K562 (cell line): ENCODE results near the gene GMIP. TPM values are rescaled to one million over a fixed set of nuclear protein-coding genes. Genes with fewer than 3 reads are reported as not detected.
A peak's percentile ranks its signal among the peaks of the same experiment; 100 is the strongest.
"Not testable (repeated sequence)": the region's sequence is repeated elsewhere in the genome, so short reads cannot be mapped to it uniquely, and the experiment has no call there.

ENCODE experiments used
- ATAC-seq: fragments of 200-7000 bp; cut with Tn5 transposase; 3 replicates; pipeline ENCODE4 v1.9.1; 2020; ENCODE audit warnings: moderate library complexity
- BruUV-seq: library from RNA; stranded (reverse); fragments of 400-500 nt; replicated peaks from 2 replicates; lab custom pipeline; 2021; lab: Mats Ljungman, UMichigan
- CTCF ChIA-PET: fragments of 300-600 bp; formaldehyde crosslinking; extraction: SDS; loops from one replicate; lab custom pipeline; 2021; ENCODE audit warnings: low intra/inter-chr PET ratio; lab: Yijun Ruan, JAX
- POLR2A ChIA-PET: fragments of 300-600, 350-650 bp; sonication (Branson Sonifier 250); formaldehyde crosslinking; extraction: SDS; loops from one replicate; lab custom pipeline; 2021; ENCODE audit warnings: antibody characterized with exemption, inconsistent platforms; lab: Yijun Ruan, JAX
- DNase-seq, 4 experiments: peaks; one replicate each; pipeline versions ENCODE4 v3.0.0 to v3.0.0-alpha.2; 2011 to 2018; ENCODE audit warnings: low spot score in 3 of 4, mixed read lengths in 3 of 4; ENCODE audit errors: extremely low read depth in 1 of 4
- FAIRE-seq: peaks from 2 replicates; lab custom pipeline; 2011; peaks lifted over from hg19 to GRCh38; lab: Jason Lieb, UNC
- H2AFZ ChIP-seq: 2 replicates; pipeline ENCODE4 v1.6.0; 2011; ENCODE audit warnings: low read depth, low read length, control low read depth, inconsistent platforms
- H3K27ac ChIP-seq: fragments of 200-600 bp; 3 replicates; pipeline ENCODE4 v1.8.0; 2011; ENCODE audit warnings: low read depth, mild to moderate bottlenecking, control low read depth, inconsistent platforms, low read length, moderate library complexity, mixed read lengths; ENCODE audit errors: extremely low read depth
- H3K27me3 ChIP-seq, 2 experiments: fragments of 300-600 bp in 1 of 2; 2 replicates in 1 of 2; 3 replicates in 1 of 2; pipeline versions ENCODE4 v1.6.0 to v1.8.0; 2011; ENCODE audit warnings: inconsistent platforms in 2 of 2, low read length in 2 of 2, mild to moderate bottlenecking in 1 of 2, mixed read lengths in 1 of 2, moderate library complexity in 1 of 2; ENCODE audit not compliant: control insufficient read depth in 2 of 2, insufficient read depth in 2 of 2
- H3K36me3 ChIP-seq: fragments of 300-600 bp; 3 replicates; pipeline ENCODE4 v1.8.0; 2011; ENCODE audit warnings: mild to moderate bottlenecking, low read length, inconsistent platforms; ENCODE audit not compliant: control insufficient read depth, insufficient read depth
- H3K4me1 ChIP-seq, 2 experiments: fragments of 200-600 bp in 1 of 2; replicated peaks in 1 of 2; 2 replicates in 1 of 2; 3 replicates in 1 of 2; pipeline versions ENCODE4 v1.5.1 to v1.8.0; 2011; ENCODE audit warnings: inconsistent platforms in 2 of 2, low read length in 2 of 2, mild to moderate bottlenecking in 1 of 2, mixed read lengths in 1 of 2, moderate library complexity in 1 of 2; ENCODE audit not compliant: control insufficient read depth in 2 of 2, insufficient read depth in 2 of 2
- H3K4me2 ChIP-seq: 2 replicates; pipeline ENCODE4 v1.6.1; 2011; ENCODE audit warnings: low read length, control low read depth, inconsistent platforms, mixed read lengths; ENCODE audit not compliant: insufficient read depth
- H3K4me3 ChIP-seq: fragments of 200-600 bp; sonication (generic), shearing (Covaris generic); 2 replicates; pipeline ENCODE4 v1.5.1; 2016; ENCODE audit warnings: control low read depth, inconsistent platforms
- H3K79me2 ChIP-seq: fragments of 200-600 bp; 3 replicates; pipeline ENCODE4 v1.8.0; 2011; ENCODE audit warnings: low read length, inconsistent platforms; ENCODE audit not compliant: control insufficient read depth, insufficient read depth
- H3K9ac ChIP-seq, 2 experiments: 2 replicates each; pipeline versions ENCODE4 v1.6.0 to v1.6.1; 2011; ENCODE audit warnings: low read depth in 2 of 2, low read length in 2 of 2, control low read depth in 1 of 2, inconsistent platforms in 1 of 2, mild to moderate bottlenecking in 1 of 2, mixed read lengths in 1 of 2; ENCODE audit not compliant: insufficient read depth in 1 of 2
- H3K9me1 ChIP-seq: one replicate; pipeline ENCODE4 v1.6.0; 2011; ENCODE audit warnings: inconsistent platforms, mild to moderate bottlenecking, low read length, moderate library complexity; ENCODE audit not compliant: control insufficient read depth, insufficient read depth
- H3K9me3 ChIP-seq: replicated peaks from 2 replicates; pipeline ENCODE4 v1.5.1; 2011; ENCODE audit warnings: low read depth, low read length, inconsistent platforms; ENCODE audit not compliant: control insufficient read depth, insufficient read depth
- H4K20me1 ChIP-seq: replicated peaks from 2 replicates; pipeline ENCODE4 v1.6.1; 2011; ENCODE audit warnings: low read length, inconsistent platforms, mixed read lengths; ENCODE audit not compliant: control insufficient read depth, insufficient read depth
- NRF1 ChIP-seq, 2 experiments: fragments of 450-650 bp; IDR thresholded peaks in 1 of 2; conservative IDR thresholded peaks in 1 of 2; 2 replicates each; pipeline ENCODE4 v1.6.1; 2014; ENCODE audit warnings: mild to moderate bottlenecking in 2 of 2
- TFE3 ChIP-seq: fragments of 450-650 bp; formaldehyde crosslinking; IDR thresholded peaks from 2 replicates; pipeline ENCODE4 v1.4.0; 2020; ENCODE audit warnings: mild to moderate bottlenecking, mixed read lengths
- ZKSCAN1 ChIP-seq: fragments of 150-350 bp; IDR thresholded peaks from 2 replicates; pipeline ENCODE4 v1.6.1; 2016; ENCODE audit warnings: low read depth, low read length
- WGBS: fragments of 100-300 bp; shearing (Covaris generic); methylation state at CpG from one replicate; pipeline ENCODE4 v1.1.6; 2016; ENCODE audit warnings: low coverage, mixed read lengths; ENCODE audit not compliant: insufficient coverage; ENCODE audit errors: missing lambda C conversion rate; 5-methylcytosine and 5-hydroxymethylcytosine counted together
- in situ Hi-C: fragments of 300-500 bp; cut with MboI; formaldehyde crosslinking; loops from 4 replicates; pipeline ENCODE4 v1.15.0; 2018; ENCODE audit warnings: inconsistent platforms, mixed read lengths
- intact Hi-C: fragments of 100-400 bp; cut with micrococcal nuclease; formaldehyde crosslinking; loops from 2 replicates; pipeline ENCODE4 v1.14.2; 2022
- polyA plus RNA-seq, 8 experiments: library from polyadenylated mRNA; depleted of rRNA in 4 of 8; stranded (reverse) in 5 of 8; unstranded in 3 of 8; fragments of >200 nt; fragmentation: Nextera tagmentation in 2 of 8; fragmentation: Illumina TruSeq in 1 of 8; extraction: Ambion mirVana in 2 of 8; extraction: Trizol in 1 of 8; gene quantifications; 2 replicates each; pipeline versions ENCODE4 v1.2.1 to v1.2.3, GENCODE V29; 2011 to 2014; ENCODE audit warnings: inconsistent platforms in 1 of 8, missing spikeins in 1 of 8
- total RNA-seq, 7 experiments: library from RNA; depleted of rRNA in 6 of 7; stranded (reverse); fragments of >200 nt in 6 of 7; fragmentation: Illumina TruSeq in 2 of 7; extraction: Trizol in 2 of 7; gene quantifications; 2 replicates each; pipeline versions ENCODE4 v1.2.1 to v1.2.3, GENCODE V29; 2011 to 2021; ENCODE audit warnings: low replicate concordance in 1 of 7

Gene GMIP
- total and polyA plus RNA-seq, 9 of the 15 experiments (the other 6 are each of a cell fraction or from before 2014, with no cell fraction given): 0.14 to 15.8 (median 3.2) TPM

- H3K4me3 ChIP-seq: no peak overlapping the region
- intact Hi-C loops: no loop called here
- in situ Hi-C loops: no loop called here
- DNase-seq (no peak), ATAC-seq (no peak), FAIRE-seq (no peak)
- H3K4me2 ChIP-seq: no peak overlapping the region
- no peaks in the 10 kb centered on the region for H3K9me3 ChIP-seq
- no peaks in the 10 kb centered on the region for H4K20me1 ChIP-seq
- H3K4me1 ChIP-seq: peaks cover 0 to 12% of the 10 kb centered on the region in 2 experiments; a peak in 3 of 5 replicates
- no TSS peak for BruUV-seq
- POLR2A ChIA-PET: no interaction called here
- WGBS: no CpG with 5 or more reads among the region's 1 CpG
- TF ChIP-seq NRF1 (conservative IDR thresholded peaks at IDR 0.05 in 1 of 2, IDR thresholded peaks at IDR 0.05 in 1 of 2) (no peak), TFE3 (peak; percentile 18; the same call in 1 of the 2 replicates), ZKSCAN1 (peak; percentile 75)
- CTCF ChIA-PET: no interaction called here
- H3K27me3 ChIP-seq: no peaks in the 10 kb centered on the region
- no peaks in the 10 kb centered on the region for H3K79me2 ChIP-seq
- no peaks in the 10 kb centered on the region for H3K9me1 ChIP-seq
- H3K9ac ChIP-seq: no peak overlapping the region
- no peak overlapping the region for H2AFZ ChIP-seq
- H3K36me3 ChIP-seq: no peaks in the 10 kb centered on the region
- no peak overlapping the region for H3K27ac ChIP-seq
Observed at GRCh38 chr19:19600793-19601330, 42.6 kb downstream of the GMIP start.

GRCh38 chr19:19598728-19599451 lies 44.6 kb downstream of the GMIP start:
- H3K9ac ChIP-seq, H3K4me2 ChIP-seq, H3K79me2 ChIP-seq, H3K27me3 ChIP-seq, FAIRE-seq, intact Hi-C loops, in situ Hi-C loops, POLR2A ChIA-PET, DNase-seq, H3K9me1 ChIP-seq, H2AFZ ChIP-seq, H3K4me3 ChIP-seq, CTCF ChIA-PET, H3K36me3 ChIP-seq, ATAC-seq, BruUV-seq, H3K27ac ChIP-seq, H3K9me3 ChIP-seq, H4K20me1 ChIP-seq: not testable (repeated sequence)
- H3K4me1 ChIP-seq: peaks cover 0 to 10% of the 10 kb centered on the region in 2 experiments; a peak in 3 of 5 replicates
- WGBS: 69% methylated on average over 14 of the region's 20 CpGs
